Activated T-cell treated with anti-CD3 and anti-CD28 coated beads, Interleukin-2, amount 50 U/mL, for 24 hours (primary cell): ENCODE data around the gene MINDY4.

Source experiments
- DNase-seq: peaks from one replicate; pipeline ENCODE4 v3.0.0-alpha.2; 2020
- H3K27ac Mint-ChIP-seq: 2 replicates; pipeline ENCODE4 v1.8.0; 2020; ENCODE audit warnings: mild to moderate bottlenecking, mixed read lengths
- H3K27me3 Mint-ChIP-seq: 2 replicates; pipeline ENCODE4 v1.8.0; 2020; ENCODE audit warnings: mixed read lengths
- H3K36me3 Mint-ChIP-seq: 2 replicates; pipeline ENCODE4 v1.8.0; 2020; ENCODE audit warnings: low read depth, mixed read lengths
- H3K4me1 Mint-ChIP-seq: 2 replicates; pipeline ENCODE4 v1.8.0; 2020; ENCODE audit warnings: low read depth, mixed read lengths
- H3K4me3 Mint-ChIP-seq: 2 replicates; pipeline ENCODE4 v1.8.0; 2020; ENCODE audit warnings: mild to moderate bottlenecking, moderate library complexity, mixed read lengths
- H3K9me3 Mint-ChIP-seq: 2 replicates; pipeline ENCODE4 v1.8.0; 2020; ENCODE audit warnings: mixed read lengths

MINDY4 gene

DNA sequence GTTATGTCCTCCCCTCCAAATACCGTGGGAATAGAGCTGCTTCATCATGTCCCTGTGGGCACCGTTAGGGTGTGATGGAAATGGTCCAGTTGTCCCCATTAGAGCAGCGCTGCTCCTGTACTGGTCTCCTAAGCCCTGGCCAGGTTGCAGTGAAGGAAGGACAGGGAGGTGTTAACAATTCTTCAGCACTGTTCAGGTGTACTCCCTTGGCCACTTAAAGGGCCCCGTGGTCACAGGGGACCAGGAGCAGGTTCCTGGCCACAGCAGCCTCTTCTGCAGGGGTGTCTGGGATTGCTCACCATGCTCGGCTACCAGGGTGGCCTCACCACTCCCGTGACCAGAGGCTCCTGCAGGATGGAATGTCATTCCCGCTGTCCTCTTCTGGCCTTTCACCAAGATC is 65.8 kb downstream of the MINDY4 start:
- DNase-seq = no peak
- no peak overlapping the region for H3K27ac Mint-ChIP-seq
- H3K36me3 Mint-ChIP-seq = peaks cover 15% of the 10 kb centered on the region
- no peak overlapping the region for H3K4me3 Mint-ChIP-seq
- peaks cover 18% of the 10 kb centered on the region for H3K9me3 Mint-ChIP-seq
- H3K27me3 Mint-ChIP-seq = no peaks in the 10 kb centered on the region
- H3K4me1 Mint-ChIP-seq = no peaks in the 10 kb centered on the region

DNA sequence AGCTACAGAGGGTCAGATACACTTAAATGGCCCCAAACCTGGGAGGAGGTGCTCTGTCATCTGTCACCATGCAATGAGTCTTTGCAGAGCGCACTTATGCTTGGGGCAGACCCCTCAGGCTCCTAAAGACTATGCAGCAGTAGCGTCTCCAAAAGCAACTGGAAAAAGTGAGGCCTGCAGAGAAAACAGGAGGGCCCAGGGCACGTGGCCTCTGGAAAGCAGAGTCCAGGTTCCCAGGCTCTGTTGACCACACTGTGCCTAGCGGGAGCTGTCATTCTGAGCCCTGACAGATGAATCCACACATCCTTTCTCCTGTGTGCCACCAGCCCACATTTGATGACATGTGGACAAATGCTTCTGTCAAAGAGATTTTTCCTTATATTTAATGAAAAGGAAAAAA is 66.4 kb downstream of the MINDY4 start:
- Mint-ChIP-seq H3K36me3 (peaks cover 15% of the 10 kb centered on the region), H3K27me3 (no peaks in the 10 kb centered on the region), H3K4me1 (no peaks in the 10 kb centered on the region), H3K9me3 (peaks cover 18% of the 10 kb centered on the region), H3K4me3 (no peak overlapping the region), H3K27ac (no peak overlapping the region)
- DNase-seq = no peak

DNA sequence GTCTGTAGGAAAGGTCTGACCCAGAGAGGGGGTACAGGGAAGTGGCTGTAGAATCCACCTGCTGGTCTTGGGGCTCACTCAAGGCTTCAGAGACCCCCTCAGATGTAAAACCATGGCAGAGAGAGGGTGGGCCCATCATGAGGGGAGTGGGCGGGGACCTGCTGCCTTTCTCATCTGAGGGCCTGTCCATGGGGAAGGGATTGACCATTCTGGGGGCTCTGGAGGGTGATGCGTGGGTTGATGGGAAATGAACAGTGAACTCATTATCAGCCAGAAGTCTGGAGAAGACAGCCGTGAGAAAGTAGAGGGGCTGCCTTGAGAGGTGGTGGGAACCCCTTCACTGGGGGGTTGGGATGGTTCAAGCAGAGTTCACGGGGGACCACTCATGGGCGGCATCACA is 66.8 kb downstream of the MINDY4 start:
- Mint-ChIP-seq H3K9me3 (peaks cover 14% of the 10 kb centered on the region), H3K27me3 (no peaks in the 10 kb centered on the region), H3K4me3 (no peak overlapping the region), H3K36me3 (peaks cover 12% of the 10 kb centered on the region), H3K27ac (no peak overlapping the region), H3K4me1 (no peaks in the 10 kb centered on the region)
- no peak for DNase-seq

DNA sequence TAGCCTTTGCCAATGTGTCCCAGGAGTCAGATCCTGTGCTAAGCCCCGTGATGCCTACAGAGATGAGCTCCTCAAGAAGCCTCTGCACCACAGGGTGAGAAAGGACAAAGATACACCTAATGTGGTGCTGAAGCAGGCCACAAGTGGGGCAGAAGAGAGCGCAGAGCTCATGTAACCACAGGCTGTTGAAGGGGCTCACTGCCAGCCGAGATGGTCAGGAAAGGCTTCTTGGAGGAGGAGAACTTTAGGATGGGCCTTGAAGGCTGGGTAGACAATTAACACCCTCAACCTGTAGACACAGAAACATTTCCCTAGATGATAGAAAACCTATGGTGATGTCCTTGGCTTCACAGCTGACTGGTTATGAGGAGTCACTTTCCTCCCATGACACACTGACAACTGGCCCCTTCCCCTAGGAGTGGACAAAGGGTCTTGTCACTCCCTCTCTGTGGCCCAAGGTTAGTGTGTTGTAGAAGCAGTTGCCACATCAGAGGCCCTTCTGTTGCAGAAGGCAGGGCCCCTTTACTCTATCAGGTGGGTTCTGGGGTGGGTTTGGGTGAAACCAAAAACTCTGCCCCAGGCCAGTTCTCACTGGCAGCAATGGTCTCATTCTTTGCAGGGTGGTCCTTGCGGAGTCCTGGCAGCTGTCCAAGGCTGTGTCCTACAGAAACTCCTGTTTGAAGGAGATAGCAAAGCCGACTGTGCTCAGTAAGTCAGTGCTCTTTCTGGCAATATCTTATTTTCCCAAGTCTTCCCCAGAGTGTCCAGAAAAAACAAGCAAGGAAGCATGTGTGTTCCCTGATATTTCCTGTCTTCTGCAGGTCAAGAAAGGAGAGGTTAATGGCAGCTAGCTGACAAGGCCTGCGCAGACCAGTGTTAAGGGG is 69.2 kb downstream of the MINDY4 start:
- H3K4me1 Mint-ChIP-seq = no peaks in the 10 kb centered on the region
- no peak overlapping the region for H3K4me3 Mint-ChIP-seq
- H3K36me3 Mint-ChIP-seq = no peaks in the 10 kb centered on the region
- H3K9me3 Mint-ChIP-seq = no peaks in the 10 kb centered on the region
- H3K27me3 Mint-ChIP-seq = no peaks in the 10 kb centered on the region
- no peak overlapping the region for H3K27ac Mint-ChIP-seq
- DNase-seq = no peak

DNA sequence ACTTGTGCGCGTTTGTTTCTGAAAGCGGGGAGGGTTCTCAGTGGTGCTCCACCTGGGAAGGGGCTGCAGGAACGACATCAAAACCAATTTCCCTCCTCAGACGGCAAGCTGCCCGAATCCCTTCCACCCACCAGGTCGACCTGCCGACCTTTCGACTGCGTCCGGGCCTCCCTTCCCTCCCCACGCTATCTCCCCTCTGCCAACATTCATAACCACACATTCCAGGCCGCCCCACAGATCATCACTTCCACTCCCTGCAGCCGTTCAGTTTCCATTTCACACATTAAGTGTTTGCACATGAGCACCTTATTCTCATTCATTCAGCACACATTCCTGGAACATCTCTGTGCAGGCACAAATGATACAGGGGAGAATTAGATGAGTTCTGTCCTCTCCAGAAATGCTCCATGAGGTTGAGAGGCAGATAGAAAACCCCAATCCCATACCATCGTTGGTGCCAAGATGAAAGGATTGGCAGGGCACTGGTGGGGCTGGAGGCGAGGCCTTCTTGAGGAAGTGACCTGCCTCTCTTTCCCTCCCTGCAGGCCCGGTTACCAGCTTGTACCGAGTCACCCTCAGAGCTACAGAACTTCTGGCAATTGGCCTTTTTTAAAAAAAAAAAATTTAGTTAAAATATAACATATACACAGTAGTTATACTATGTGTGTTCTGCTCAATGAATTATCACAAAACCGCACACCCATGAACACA is 70.0 kb downstream of the MINDY4 start:
- Mint-ChIP-seq H3K36me3 (no peaks in the 10 kb centered on the region), H3K4me1 (no peaks in the 10 kb centered on the region), H3K4me3 (no peak overlapping the region), H3K9me3 (no peaks in the 10 kb centered on the region), H3K27ac (no peak overlapping the region), H3K27me3 (no peaks in the 10 kb centered on the region)
- DNase-seq = no peak

DNA sequence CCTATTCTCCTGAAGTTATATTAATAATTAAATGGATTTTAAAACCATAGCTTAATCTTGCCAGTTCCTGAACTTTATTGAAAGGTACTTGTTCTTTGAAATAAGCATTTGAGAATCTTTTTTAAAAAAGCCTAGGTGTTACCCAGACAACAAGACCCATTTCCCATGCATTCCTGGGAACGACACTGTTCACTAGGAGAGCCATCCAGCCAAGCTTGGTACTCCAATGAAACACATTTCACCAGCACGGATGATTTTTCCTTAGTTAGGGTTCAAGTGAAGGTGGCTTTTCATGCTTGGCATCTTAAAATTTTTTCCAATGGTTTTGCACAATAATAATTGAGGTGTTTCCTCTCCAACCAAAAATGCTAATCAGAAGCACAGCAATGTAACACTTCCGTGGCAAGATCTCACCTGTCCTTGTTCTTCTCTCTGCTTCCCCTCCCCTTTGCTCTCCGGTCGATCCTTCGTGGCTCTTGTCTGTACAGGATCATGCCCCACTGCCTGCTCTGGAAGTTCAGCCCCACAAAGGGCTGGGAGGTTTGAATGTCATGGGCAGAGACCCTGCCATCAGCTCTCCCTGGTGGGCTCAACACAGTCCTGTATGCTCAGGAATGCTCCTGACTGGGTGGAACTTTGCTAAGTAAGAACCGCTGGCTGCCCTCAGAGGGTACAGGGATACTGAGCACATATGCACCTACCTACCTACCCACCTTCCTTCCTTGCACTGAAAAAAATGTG is 70.8 kb downstream of the MINDY4 start:
- no peaks in the 10 kb centered on the region for H3K4me1 Mint-ChIP-seq
- H3K27ac Mint-ChIP-seq = no peak overlapping the region
- no peak overlapping the region for H3K4me3 Mint-ChIP-seq
- no peak for DNase-seq
- H3K27me3 Mint-ChIP-seq = no peaks in the 10 kb centered on the region
- H3K36me3 Mint-ChIP-seq = no peaks in the 10 kb centered on the region
- H3K9me3 Mint-ChIP-seq = no peaks in the 10 kb centered on the region

DNA sequence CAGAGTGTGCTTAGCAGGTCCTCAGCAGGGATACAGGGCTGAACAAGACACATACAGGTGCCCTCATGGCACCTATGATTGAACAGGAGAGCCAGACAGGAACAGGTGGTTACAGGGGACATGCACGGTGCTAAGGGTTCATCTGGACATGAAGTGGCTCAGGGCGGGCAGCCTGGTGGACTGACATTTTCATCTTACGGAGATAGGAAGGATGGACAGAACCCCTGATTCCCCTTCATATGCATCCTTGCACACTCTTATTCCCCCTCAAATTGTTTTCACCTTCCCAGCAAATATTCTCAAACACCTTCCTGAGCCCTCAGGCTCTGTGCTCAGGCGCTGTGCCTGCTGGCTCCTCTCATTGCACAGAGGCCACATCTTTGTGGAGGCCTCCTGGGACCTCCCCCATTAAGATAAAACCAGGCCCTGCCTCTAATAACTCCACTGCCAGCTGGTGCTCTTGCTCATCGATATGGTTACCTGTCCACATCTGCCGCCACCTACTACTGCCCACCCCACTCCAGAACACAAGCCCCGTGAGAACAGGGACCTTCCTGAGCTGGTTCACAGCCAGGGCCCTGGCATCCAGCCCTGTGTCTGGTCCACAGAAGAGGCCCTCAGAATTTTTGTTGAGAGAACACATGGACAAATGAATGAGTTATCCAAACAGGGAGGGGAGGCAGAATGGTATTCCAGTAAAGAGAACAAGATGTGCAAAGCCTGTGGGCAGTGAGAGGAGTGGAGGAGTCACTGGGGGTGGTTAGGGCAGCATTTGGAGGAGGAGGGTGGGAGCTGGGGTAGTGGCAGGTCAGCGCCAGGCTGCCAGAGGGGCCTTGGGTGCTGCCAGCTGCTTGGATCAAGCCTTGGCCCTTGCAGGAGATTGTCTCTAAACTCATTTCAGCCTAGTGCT is 71.6 kb downstream of the MINDY4 start:
- no peaks in the 10 kb centered on the region for H3K27me3 Mint-ChIP-seq
- no peaks in the 10 kb centered on the region for H3K4me1 Mint-ChIP-seq
- DNase-seq = no peak
- H3K4me3 Mint-ChIP-seq = no peak overlapping the region
- no peaks in the 10 kb centered on the region for H3K36me3 Mint-ChIP-seq
- no peak overlapping the region for H3K27ac Mint-ChIP-seq
- no peaks in the 10 kb centered on the region for H3K9me3 Mint-ChIP-seq

DNA sequence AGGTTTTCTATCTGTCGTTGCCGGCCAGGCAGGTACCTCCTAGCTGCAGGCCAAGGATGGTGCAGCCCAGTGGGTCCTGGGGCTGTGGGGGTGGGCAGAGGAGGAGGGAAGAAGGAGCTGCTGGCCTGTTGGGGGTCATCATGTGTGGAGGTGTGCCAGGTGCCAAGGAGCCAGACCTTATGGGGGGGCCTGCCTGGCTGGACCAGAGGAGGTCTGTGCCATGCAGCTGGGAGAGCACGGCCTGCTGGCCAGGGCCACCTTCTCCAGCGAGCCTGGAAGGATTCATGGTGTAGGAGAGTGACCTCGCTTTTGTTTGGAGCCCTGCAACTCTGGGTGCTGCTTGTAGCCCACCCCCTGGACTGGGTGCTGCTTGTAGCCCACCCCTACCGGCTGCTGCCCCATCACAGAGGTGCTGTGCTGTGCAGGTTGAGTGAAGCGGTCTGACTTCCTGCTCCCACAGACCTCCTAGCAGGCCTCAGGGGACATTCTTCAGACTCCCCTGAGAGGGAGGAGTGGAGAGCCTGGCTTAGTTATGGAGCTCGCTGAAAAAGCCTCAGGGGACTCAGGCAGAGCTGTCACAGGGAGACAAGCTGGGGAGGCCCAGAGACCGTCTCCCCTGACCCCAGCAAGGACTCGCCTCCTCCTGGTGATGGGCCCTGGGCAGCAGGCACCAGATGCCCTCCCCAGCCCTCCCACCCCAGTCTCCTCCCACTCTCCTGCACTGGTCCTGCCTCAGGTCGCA is 72.7 kb downstream of the MINDY4 start:
- DNase-seq = no peak
- H3K9me3 Mint-ChIP-seq = no peaks in the 10 kb centered on the region
- no peaks in the 10 kb centered on the region for H3K36me3 Mint-ChIP-seq
- no peak overlapping the region for H3K4me3 Mint-ChIP-seq
- H3K27me3 Mint-ChIP-seq = no peaks in the 10 kb centered on the region
- H3K27ac Mint-ChIP-seq = no peak overlapping the region
- no peaks in the 10 kb centered on the region for H3K4me1 Mint-ChIP-seq

DNA sequence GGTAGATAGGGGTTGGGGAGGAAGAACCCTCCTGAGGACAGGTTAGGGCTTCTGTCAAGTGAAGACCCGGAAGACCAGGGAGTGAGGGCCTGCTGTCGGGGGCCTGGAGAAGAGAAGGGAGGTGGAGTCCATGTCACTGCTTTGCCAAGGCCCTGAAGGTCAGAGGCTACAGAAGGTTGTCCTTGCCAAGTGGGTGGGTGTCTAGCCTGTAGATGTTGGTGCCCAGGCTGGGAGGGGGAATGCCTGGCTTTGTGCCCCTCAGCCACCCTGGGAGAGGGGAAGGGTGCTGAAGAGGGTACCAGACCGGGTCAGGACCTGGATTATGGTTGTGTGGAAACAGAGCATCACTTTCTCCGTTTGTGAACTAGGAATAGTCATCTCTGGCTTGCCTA is 73.3 kb downstream of the MINDY4 start:
- Mint-ChIP-seq H3K9me3 (no peaks in the 10 kb centered on the region), H3K4me1 (no peaks in the 10 kb centered on the region), H3K27me3 (no peaks in the 10 kb centered on the region), H3K27ac (no peak overlapping the region), H3K36me3 (no peaks in the 10 kb centered on the region), H3K4me3 (no peak overlapping the region)
- no peak for DNase-seq

DNA sequence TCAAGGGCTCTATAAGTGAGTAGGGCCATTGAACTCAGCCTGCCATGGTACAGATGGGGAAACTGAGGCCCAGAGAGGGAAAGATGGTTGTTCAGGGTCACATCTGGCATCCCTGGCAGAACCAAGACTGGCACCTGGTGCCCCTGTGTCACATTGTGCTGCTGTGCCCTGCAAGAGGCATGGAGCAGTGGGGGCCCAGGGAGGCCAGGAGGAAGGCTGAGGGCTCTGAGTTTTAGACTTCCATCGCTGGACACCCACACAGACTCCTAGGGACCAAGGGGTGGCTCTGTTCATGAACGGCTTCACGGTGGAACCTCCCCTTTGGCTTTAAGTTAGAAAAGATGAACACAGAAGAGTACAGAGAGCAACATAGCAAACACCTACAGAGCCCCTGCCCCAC is 73.7 kb downstream of the MINDY4 start:
- Mint-ChIP-seq H3K4me1 (no peaks in the 10 kb centered on the region), H3K27me3 (no peaks in the 10 kb centered on the region), H3K36me3 (no peaks in the 10 kb centered on the region), H3K4me3 (no peak overlapping the region), H3K9me3 (no peaks in the 10 kb centered on the region), H3K27ac (no peak overlapping the region)
- no peak for DNase-seq

DNA sequence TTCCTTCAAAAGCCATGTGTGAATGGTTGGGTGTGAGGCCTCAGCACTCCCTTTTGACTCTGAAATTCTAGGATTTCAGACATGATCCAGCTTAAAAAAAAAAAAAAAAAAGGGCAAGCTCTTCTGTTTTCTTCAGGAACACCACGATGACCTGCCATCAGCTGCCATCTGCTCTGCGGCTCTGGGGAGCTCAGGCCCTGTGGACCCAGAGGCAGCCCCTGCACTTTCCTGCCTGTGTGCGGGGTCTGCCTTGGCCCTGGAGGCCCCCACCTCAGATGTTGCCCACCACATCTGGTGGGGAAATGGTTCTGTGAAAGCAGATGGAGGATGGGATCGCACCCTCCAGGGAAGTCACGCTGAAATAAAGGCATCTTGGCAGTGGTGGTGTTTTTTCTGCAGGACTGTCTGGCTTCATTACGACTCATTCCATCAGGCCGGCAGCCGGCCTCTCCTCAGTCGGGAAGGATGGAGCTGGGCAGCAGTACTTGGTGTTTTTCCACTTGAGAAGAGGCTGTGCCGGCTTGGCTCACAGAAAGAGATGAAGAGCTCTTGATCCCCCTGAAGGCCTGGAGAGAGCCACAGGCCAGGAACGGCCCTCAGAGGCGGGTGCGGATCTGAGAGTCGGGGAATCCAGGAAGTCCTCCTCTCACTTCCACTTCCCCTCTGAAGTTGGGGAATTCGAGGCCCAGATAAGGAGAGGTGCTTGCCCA is 74.4 kb downstream of the MINDY4 start:
- no peak overlapping the region for H3K27ac Mint-ChIP-seq
- H3K36me3 Mint-ChIP-seq = no peaks in the 10 kb centered on the region
- no peaks in the 10 kb centered on the region for H3K4me1 Mint-ChIP-seq
- no peak for DNase-seq
- no peaks in the 10 kb centered on the region for H3K9me3 Mint-ChIP-seq
- H3K4me3 Mint-ChIP-seq = no peak overlapping the region
- H3K27me3 Mint-ChIP-seq = no peaks in the 10 kb centered on the region

DNA sequence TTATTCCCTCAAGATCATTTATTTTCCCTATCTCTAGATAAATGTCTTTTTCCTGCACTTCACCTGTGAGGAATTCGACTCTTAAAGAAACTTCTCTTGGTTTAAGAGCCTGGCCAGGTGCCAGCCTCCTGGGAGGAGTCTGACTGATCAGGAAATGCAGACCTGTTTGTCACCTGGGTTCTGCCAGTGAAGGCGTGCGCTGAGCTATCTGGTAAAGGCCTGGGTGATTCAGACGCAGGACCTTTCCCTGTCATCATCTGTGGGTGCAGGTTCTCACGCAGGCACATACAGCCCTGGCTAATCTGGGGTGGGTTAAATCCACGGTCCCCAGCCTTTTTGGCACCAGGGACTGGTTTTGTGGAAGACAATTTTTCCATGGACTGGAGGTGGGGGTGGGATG is 75.2 kb downstream of the MINDY4 start:
- no peaks in the 10 kb centered on the region for H3K9me3 Mint-ChIP-seq
- H3K4me3 Mint-ChIP-seq = no peak overlapping the region
- no peaks in the 10 kb centered on the region for H3K27me3 Mint-ChIP-seq
- no peak overlapping the region for H3K27ac Mint-ChIP-seq
- no peaks in the 10 kb centered on the region for H3K4me1 Mint-ChIP-seq
- DNase-seq = no peak
- no peaks in the 10 kb centered on the region for H3K36me3 Mint-ChIP-seq

DNA sequence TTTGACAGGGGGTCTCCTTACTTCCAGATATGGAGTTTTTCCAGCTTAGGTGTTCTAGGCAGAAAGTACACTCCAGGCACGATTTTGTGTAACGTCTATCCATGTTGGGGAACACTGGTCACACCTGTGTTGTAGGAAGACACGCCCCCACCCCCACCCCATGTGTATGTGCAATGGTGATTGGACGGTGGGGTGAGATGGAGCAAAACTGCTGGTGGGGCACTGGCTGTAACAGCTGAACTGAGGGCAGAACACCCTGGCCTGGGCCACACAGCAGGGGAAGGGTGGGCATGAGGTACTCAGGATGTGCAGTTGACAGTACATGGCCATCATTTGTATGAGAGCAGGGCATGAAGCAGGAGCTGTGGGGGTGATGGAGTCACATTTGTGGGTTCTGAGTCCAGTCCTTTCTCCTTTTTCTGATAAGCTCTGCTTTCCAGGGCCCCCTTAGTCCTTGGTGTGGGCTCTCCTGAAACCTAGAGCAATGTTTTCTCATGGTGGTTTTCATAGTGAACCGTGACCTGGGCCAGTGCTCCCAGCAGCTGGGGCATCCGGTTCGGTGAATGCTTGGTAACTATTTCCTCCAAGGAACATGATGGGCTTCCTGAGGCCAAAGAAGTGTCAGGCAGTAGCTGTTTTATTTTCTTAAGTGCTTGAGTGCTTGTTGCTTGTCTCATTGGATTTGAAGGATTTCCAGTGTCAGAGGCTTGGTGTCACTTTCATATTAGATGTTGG is 77.1 kb downstream of the MINDY4 start:
- no peak for DNase-seq
- Mint-ChIP-seq H3K27me3 (no peaks in the 10 kb centered on the region), H3K4me1 (no peaks in the 10 kb centered on the region), H3K4me3 (no peak overlapping the region), H3K27ac (no peak overlapping the region), H3K36me3 (no peaks in the 10 kb centered on the region), H3K9me3 (no peaks in the 10 kb centered on the region)
